ENCODE results near the gene KRTAP4-2.
"Not testable (repeated sequence)": the region's sequence is repeated elsewhere in the genome, so short reads cannot be mapped to it uniquely, and the experiment has no call there.

Gene KRTAP4-2

GRCh38 chr17:41167561-41167960 is 10.5 kb downstream of the KRTAP4-2 start:
- no peak for DNase-seq (ENCODE audit: extremely low read depth in 1 of 2, low read depth in 1 of 2)

- DNase-seq (ENCODE audit: extremely low read depth in 1 of 2, low read depth in 1 of 2), result no peak
Measured at GRCh38 chr17:41163828-41164227, 14.2 kb downstream of the KRTAP4-2 start.

GRCh38 chr17:41160648-41161047 is 17.4 kb downstream of the KRTAP4-2 start, which contains the start of gene KRTAP4-4:
KRTAP4-4 (minus strand) TSS chr17:41160748; CDS start chr17:41160691, 57 bp downstream.
- DNase-seq (ENCODE audit: extremely low read depth in 1 of 2, low read depth in 1 of 2), result no peak

GRCh38 chr17:41160190-41160589 is 17.8 kb downstream of the KRTAP4-2 start:
- DNase-seq (ENCODE audit: extremely low read depth in 1 of 2, low read depth in 1 of 2), result not testable (repeated sequence)

GRCh38 chr17:41153856-41154255 is 24.2 kb downstream of the KRTAP4-2 start:
- no peak for DNase-seq (ENCODE audit: extremely low read depth in 1 of 2, low read depth in 1 of 2)

GRCh38 chr17:41151525-41151924 is 26.5 kb downstream of the KRTAP4-2 start:
- DNase-seq (ENCODE audit: extremely low read depth in 1 of 2, low read depth in 1 of 2), result no peak

- DNase-seq (ENCODE audit: extremely low read depth in 1 of 2, low read depth in 1 of 2), result no peak
Measured at GRCh38 chr17:41150026-41150425, 28.0 kb downstream of the KRTAP4-2 start.

GRCh38 chr17:41149652-41149985 is 28.4 kb downstream of the KRTAP4-2 start, which contains the start of gene KRTAP4-5:
KRTAP4-5 (minus strand) TSS chr17:41149825; CDS start chr17:41149767, 58 bp downstream.
- DNase-seq (ENCODE audit: extremely low read depth in 1 of 2, low read depth in 1 of 2), result no peak

GRCh38 chr17:41148971-41149651 is 28.9 kb downstream of the KRTAP4-2 start:
- not testable (repeated sequence) for DNase-seq (ENCODE audit: extremely low read depth in 1 of 2, low read depth in 1 of 2)

- no peak for DNase-seq (ENCODE audit: extremely low read depth in 1 of 2, low read depth in 1 of 2)
Measured at GRCh38 chr17:41147531-41148204, 30.4 kb downstream of the KRTAP4-2 start.

GRCh38 chr17:41145261-41145660 is 32.8 kb downstream of the KRTAP4-2 start:
- DNase-seq (ENCODE audit: extremely low read depth in 1 of 2, low read depth in 1 of 2), result no peak

GRCh38 chr17:41144846-41145245 is 33.2 kb downstream of the KRTAP4-2 start:
- DNase-seq (ENCODE audit: extremely low read depth in 1 of 2, low read depth in 1 of 2), result no peak

- no peak for DNase-seq (ENCODE audit: extremely low read depth in 1 of 2, low read depth in 1 of 2)
Measured at GRCh38 chr17:41141361-41141760, 36.7 kb downstream of the KRTAP4-2 start.

- DNase-seq (ENCODE audit: extremely low read depth in 1 of 2, low read depth in 1 of 2), result no peak
Measured at GRCh38 chr17:41140360-41141131, 37.5 kb downstream of the KRTAP4-2 start, which contains the start of gene KRTAP4-6. KRTAP4-6 (minus strand) TSS chr17:41140544; CDS start chr17:41140487, 57 bp downstream.

- not testable (repeated sequence) for DNase-seq (ENCODE audit: extremely low read depth in 1 of 2, low read depth in 1 of 2)
Measured at GRCh38 chr17:41139865-41140264, 38.2 kb downstream of the KRTAP4-2 start.

GRCh38 chr17:41133880-41134735 is 43.9 kb downstream of the KRTAP4-2 start:
- no peak for DNase-seq (ENCODE audit: extremely low read depth in 1 of 2, low read depth in 1 of 2)

GRCh38 chr17:41131979-41132378 is 46.0 kb downstream of the KRTAP4-2 start:
- no peak for DNase-seq (ENCODE audit: extremely low read depth in 1 of 2, low read depth in 1 of 2)
